ENCODE data around the gene WNT9B. TPM values are rescaled to one million over a fixed set of nuclear protein-coding genes. Genes with fewer than 3 reads are reported as not detected.

Gene WNT9B
- total and polyA plus RNA-seq, 2 experiments from 2014 or later, result 0.17 TPM; not detected in 1

DNA sequence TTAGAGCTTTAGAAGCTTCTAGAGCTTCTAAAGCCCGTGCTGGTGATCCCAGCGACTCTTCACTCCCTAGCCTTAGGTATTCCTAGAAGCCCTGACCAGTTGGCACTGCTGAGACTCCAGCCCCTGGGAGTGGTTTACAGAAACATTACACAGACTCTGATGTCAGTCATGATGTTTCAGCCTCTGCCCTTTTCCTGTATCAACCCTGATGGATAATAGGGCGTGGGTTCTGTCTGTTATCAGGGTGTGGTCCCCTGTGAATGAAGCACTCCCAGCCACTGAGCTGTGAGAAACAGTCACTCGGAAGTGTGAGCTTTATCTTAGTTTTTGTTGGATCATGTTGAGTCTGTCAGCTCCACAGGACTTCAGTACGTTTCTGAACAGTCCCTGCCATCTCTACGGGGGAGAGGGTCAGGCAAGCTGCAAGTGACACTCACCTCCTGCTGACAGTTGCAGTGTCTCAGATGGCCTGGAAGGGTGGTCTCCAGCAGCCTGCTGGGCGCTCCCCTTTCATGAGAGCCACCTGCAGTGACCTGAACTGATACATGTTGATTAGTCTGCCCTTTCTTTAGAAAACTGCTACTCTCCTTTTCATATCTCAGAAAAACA is 84.4 kb downstream of the WNT9B start:
- no peaks in the 10 kb centered on the region for H3K27me3 ChIP-seq (ENCODE audit: insufficient read depth)
- peaks cover 43% of the 10 kb centered on the region for H3K36me3 ChIP-seq (ENCODE audit: insufficient read depth)
- no peak overlapping the region for H3K4me3 Mint-ChIP-seq
- no peaks in the 10 kb centered on the region for H3K79me2 ChIP-seq (replicated peaks; ENCODE audit: insufficient read depth)
- H3K4me2 ChIP-seq, result no peak overlapping the region
- no peaks in the 10 kb centered on the region for H3K9me2 ChIP-seq (ENCODE audit: insufficient read depth)
- no peak overlapping the region for H2AFZ ChIP-seq
- H3K36me3 Mint-ChIP-seq (ENCODE audit: low read depth), result peaks cover 75% of the 10 kb centered on the region
- H3F3A ChIP-seq (replicated peaks; ENCODE audit: low read depth), result peaks cover 4% of the 10 kb centered on the region; the same call in 1 of the 2 replicates
- H3K27me3 Mint-ChIP-seq (ENCODE audit: insufficient read depth, low read depth, poor library complexity), result peaks cover under 1% of the 10 kb centered on the region
- DNase-seq (ENCODE audit: low spot score), result no peak
- no peak overlapping the region for H3K27ac Mint-ChIP-seq
- H3K4me3 ChIP-seq, result no peak overlapping the region
- H3K9me3 Mint-ChIP-seq, result no peaks in the 10 kb centered on the region
- TF ChIP-seq ZNF114 (CRISPR knock-in tag; IDR thresholded peaks at IDR 0.05), result no peak
- no peak for TF ChIP-seq POLR2AphosphoS5 (IDR thresholded peaks at IDR 0.05; ENCODE audit: low read depth)
- TF ChIP-seq, protein P1, sequence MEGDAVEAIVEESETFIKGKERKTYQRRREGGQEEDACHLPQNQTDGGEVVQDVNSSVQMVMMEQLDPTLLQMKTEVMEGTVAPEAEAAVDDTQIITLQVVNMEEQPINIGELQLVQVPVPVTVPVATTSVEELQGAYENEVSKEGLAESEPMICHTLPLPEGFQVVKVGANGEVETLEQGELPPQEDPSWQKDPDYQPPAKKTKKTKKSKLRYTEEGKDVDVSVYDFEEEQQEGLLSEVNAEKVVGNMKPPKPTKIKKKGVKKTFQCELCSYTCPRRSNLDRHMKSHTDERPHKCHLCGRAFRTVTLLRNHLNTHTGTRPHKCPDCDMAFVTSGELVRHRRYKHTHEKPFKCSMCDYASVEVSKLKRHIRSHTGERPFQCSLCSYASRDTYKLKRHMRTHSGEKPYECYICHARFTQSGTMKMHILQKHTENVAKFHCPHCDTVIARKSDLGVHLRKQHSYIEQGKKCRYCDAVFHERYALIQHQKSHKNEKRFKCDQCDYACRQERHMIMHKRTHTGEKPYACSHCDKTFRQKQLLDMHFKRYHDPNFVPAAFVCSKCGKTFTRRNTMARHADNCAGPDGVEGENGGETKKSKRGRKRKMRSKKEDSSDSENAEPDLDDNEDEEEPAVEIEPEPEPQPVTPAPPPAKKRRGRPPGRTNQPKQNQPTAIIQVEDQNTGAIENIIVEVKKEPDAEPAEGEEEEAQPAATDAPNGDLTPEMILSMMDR (conservative IDR thresholded peaks at IDR 0.05; ENCODE audit: low read depth in 2 of 2), result no peak
- TF ChIP-seq EZH2phosphoT487 (IDR thresholded peaks at IDR 0.05; ENCODE audit: unreplicated experiment), result no peak
- ATAC-seq, result no peak
- peaks cover 3% of the 10 kb centered on the region; the same call in 1 of the 2 replicates for H3K4me1 ChIP-seq (ENCODE audit: insufficient read depth)
- H4K20me1 ChIP-seq (replicated peaks; ENCODE audit: insufficient read depth), result peaks cover 17% of the 10 kb centered on the region
- no peak overlapping the region for H3K27ac ChIP-seq (ENCODE audit: low read depth)
- peaks cover 1% of the 10 kb centered on the region; the same call in 2 of the 3 replicates for H3K4me1 Mint-ChIP-seq

Small RNAs within 50 kb of the gene (small RNA-seq; reads per million reads assigned to genes)
- gene RNU6ATAC3P (ENCODE audit: low replicate concordance), result not detected

Other genes starting within 250 kb of the WNT9B start
- gene WNT3, start 32.9 kb upstream of the WNT9B start, total RNA-seq (2014; rRNA removed; shearing (Covaris generic)), result 2.7 and 3.6 TPM in 2 replicates
- gene WNT3, start 32.9 kb upstream of the WNT9B start, polyA plus RNA-seq (2016; fragmentation: Nextera tagmentation; extraction: Ambion mirVana), result 2.8 and 3.4 TPM in 2 replicates
- 32.2 and 36.2 TPM in 2 replicates for gene GOSR2, start 71.6 kb downstream of the WNT9B start, total RNA-seq (2014; rRNA removed; shearing (Covaris generic))
- gene GOSR2, start 71.6 kb downstream of the WNT9B start, polyA plus RNA-seq (2016; fragmentation: Nextera tagmentation; extraction: Ambion mirVana), result 26.1 and 33.2 TPM in 2 replicates
- 8.4 and 16.4 TPM in 2 replicates for gene RPRML, start 127.7 kb downstream of the WNT9B start, total RNA-seq (2014; rRNA removed; shearing (Covaris generic))
- 2.1 and 3.4 TPM in 2 replicates for gene RPRML, start 127.7 kb downstream of the WNT9B start, polyA plus RNA-seq (2016; fragmentation: Nextera tagmentation; extraction: Ambion mirVana)

Measured in GM23338 (cell line).